HAP-1 (cell line): Measurements from ENCODE around the gene CTSL.

ENCODE experiments used
- DNase-seq, 2 experiments: peaks; one replicate each; pipeline ENCODE4 v3.0.0-alpha.2; 2016 to 2020; ENCODE audit warnings: low spot score in 2 of 2
- H3K27me3 ChIP-seq: fragments of 250-450 bp; sonication (Bioruptor Pico); 2 replicates; pipeline ENCODE4 v1.5.1; 2020; ENCODE audit warnings: low read depth, mild to moderate bottlenecking, moderate library complexity
- H3K36me3 ChIP-seq: fragments of 250-450 bp; sonication (Bioruptor Pico); replicated peaks from 2 replicates; pipeline ENCODE4 v1.5.1; 2020; ENCODE audit warnings: mild to moderate bottlenecking
- H3K4me1 ChIP-seq: fragments of 250-450 bp; sonication (Bioruptor Pico); 2 replicates; pipeline ENCODE4 v1.5.1; 2020; ENCODE audit warnings: mild to moderate bottlenecking
- H3K4me3 ChIP-seq: fragments of 250-450 bp; sonication (Bioruptor Pico); 2 replicates; pipeline ENCODE4 v1.5.1; 2020; ENCODE audit warnings: mild to moderate bottlenecking, moderate library complexity
- H3K9me3 ChIP-seq: fragments of 250-450 bp; sonication (Bioruptor Pico); 2 replicates; pipeline ENCODE4 v1.5.1; 2020; ENCODE audit warnings: mild to moderate bottlenecking, moderate library complexity
- in situ Hi-C: fragments of 300-500 bp; cut with MboI; formaldehyde crosslinking; loops from 3 replicates; pipeline ENCODE4 v1.14.3; 2020; ENCODE audit warnings: low sequenced_read_pairs, inconsistent platforms, mixed read lengths

Gene CTSL

DNA sequence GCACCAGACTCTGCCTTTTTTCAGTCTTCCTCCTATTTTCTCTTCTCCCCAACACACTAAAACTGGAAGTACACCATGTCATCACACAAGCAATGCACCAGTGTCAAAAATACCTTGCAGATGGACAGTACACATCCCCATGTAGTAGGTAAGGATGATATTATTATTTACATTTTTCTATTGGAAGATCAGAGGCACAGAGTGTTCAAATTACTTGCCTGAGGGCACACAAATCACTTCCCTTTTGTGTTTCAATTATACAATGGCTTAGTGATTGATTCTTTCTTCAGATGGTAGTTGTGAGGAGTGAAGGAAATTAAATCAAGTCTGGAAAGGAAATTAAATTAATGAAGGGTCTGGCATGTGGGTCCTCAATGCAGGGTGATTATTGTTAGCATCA is 39.6 kb downstream of the CTSL start:
- Histone ChIP-seq H3K27me3 (no peaks in the 10 kb centered on the region), H3K9me3 (no peaks in the 10 kb centered on the region; the same call in 1 of the 2 replicates), H3K4me3 (no peak overlapping the region), H3K36me3 (no peaks in the 10 kb centered on the region), H3K4me1 (no peaks in the 10 kb centered on the region)
- no peak for DNase-seq
- in situ Hi-C loops: no loop called here

- H3K4me3 ChIP-seq: no peak overlapping the region
- no peak for DNase-seq
Observed at GRCh38 chr9:87766697-87767096, 40.8 kb downstream of the CTSL start.

GRCh38 chr9:87770616-87771315 is 44.8 kb downstream of the CTSL start:
- Histone ChIP-seq H3K9me3 (no peaks in the 10 kb centered on the region; the same call in 1 of the 2 replicates), H3K4me1 (no peaks in the 10 kb centered on the region), H3K4me3 (no peak overlapping the region), H3K36me3 (no peaks in the 10 kb centered on the region), H3K27me3 (no peaks in the 10 kb centered on the region)
- DNase-seq: no peak
- in situ Hi-C loops: no loop called here

More at GRCh38 chr9:87766697-87767096, 40.8 kb downstream of the CTSL start:
- H3K4me1 ChIP-seq: no peaks in the 10 kb centered on the region
- in situ Hi-C loops: no loop called here
- H3K27me3 ChIP-seq: no peaks in the 10 kb centered on the region
- no peaks in the 10 kb centered on the region; the same call in 1 of the 2 replicates for H3K9me3 ChIP-seq
- no peaks in the 10 kb centered on the region for H3K36me3 ChIP-seq

DNA sequence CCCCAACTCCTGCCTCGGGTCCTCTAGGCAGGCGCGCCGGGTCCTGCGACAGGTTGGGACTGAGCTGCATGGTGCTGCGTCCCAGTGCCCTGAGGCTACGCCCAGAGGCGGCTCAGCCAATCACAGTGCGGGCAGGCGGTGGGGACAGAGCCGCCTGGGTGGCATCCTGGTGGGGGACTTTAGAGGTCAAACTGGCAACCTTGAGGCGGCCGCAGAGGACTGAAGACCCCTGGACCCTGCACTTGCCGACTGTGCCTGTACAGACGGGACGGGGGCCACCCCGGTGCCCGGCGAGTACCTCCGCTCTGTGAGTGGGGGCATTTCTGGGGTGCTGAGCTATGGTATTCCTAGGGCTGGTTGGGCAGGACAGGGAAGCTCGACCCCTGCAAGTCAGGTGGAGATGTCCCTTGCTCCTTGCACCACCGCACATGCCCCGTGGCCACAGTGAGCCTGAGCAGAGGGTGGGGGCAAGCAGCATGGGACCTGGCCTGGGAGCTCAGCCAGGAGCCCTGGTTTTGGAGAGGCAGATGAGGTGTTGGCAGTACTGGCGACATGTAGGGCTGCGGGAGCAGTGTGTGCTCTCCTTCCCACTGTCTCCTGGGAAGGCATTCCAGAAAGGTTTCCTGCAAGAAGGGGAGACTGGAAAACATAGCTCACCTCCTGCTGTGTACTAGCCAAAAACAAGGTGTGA is 45.5 kb downstream of the CTSL start:
- Histone ChIP-seq H3K4me3 (no peak overlapping the region), H3K27me3 (no peaks in the 10 kb centered on the region), H3K9me3 (no peaks in the 10 kb centered on the region; the same call in 1 of the 2 replicates), H3K36me3 (no peaks in the 10 kb centered on the region), H3K4me1 (no peaks in the 10 kb centered on the region)
- no peak for DNase-seq
- in situ Hi-C loops: no loop called here

DNA sequence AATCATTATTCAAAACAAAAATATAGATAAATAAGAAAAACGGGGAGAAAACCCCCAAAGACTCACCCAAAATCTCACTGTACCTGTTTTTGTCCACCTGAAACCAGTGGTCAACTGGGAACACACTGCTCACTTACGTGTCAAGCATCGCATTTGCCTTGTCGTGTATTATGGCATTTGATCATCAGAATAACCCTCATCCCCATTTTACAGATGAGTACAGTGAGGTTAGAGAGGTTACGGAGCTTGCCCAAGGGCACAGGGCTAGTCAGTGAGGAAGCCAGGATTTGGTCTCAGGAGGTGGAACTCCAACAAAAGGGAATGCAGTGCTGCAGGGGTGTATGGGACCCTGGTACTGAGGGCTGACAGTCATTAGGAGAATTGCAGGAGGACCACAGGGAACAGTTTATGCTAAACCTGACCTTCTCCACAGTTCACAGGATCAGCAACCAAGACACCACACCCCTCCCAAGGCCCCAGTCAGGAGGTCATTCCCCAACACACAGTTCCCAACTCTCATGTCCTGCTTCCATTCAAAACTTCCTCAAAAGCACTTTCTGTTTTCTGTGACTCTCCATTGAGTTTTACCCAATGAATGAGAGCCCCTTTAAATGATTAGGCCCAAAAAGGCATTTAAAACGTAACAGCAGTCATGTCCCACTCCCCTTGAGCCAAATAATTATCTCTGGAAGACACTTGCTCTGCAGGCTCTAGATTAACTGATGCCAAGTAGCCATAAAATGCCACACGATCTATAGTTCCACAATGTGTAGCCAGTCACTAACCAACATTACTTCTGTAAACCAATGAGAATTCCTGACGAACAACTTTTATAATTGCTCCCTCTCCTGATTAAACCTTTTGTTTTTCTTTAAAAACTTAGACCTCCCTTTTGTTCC is 50.8 kb downstream of the CTSL start:
- in situ Hi-C loops: no loop called here
- no peaks in the 10 kb centered on the region for H3K36me3 ChIP-seq
- no peaks in the 10 kb centered on the region for H3K27me3 ChIP-seq
- H3K4me3 ChIP-seq: no peak overlapping the region
- no peaks in the 10 kb centered on the region; the same call in 1 of the 2 replicates for H3K9me3 ChIP-seq
- H3K4me1 ChIP-seq: peaks cover 11% of the 10 kb centered on the region
- no peak for DNase-seq

- Histone ChIP-seq H3K27me3 (no peaks in the 10 kb centered on the region), H3K9me3 (no peaks in the 10 kb centered on the region; the same call in 1 of the 2 replicates), H3K4me3 (no peak overlapping the region), H3K4me1 (peaks cover 12% of the 10 kb centered on the region), H3K36me3 (no peaks in the 10 kb centered on the region)
- DNase-seq: no peak
- in situ Hi-C loops: no loop called here
Observed at GRCh38 chr9:87778996-87779395, 53.1 kb downstream of the CTSL start.
